Aorta (tissue), 5 donors: Measurements from ENCODE around the gene ZMIZ1. TPM values are rescaled to one million over a fixed set of nuclear protein-coding genes. Genes with fewer than 3 reads are reported as not detected.

Source experiments
- ATAC-seq: fragments of 200-7000 bp; cut with Tn5 transposase; one replicate; pipeline ENCODE4 v1.9.1; 2022; ENCODE audit warnings: moderate library complexity; ENCODE audit not compliant: low FRiP score
- DNase-seq, 2 donors: peaks; one replicate each; pipeline ENCODE4 v3.0.0-alpha.2; 2020
- H3K27ac ChIP-seq, 2 donors: one replicate each; pipeline ENCODE4 v1.5.1; 2013; ENCODE audit warnings: low read length in 2 of 2, mild to moderate bottlenecking in 2 of 2, moderate library complexity in 2 of 2, control low read depth in 1 of 2, inconsistent platforms in 1 of 2, low read depth in 1 of 2
- H3K27me3 ChIP-seq, 2 donors: one replicate each; pipeline ENCODE4 v1.6.1; 2013; ENCODE audit warnings: control low read depth in 1 of 2, low read length in 1 of 2, mild to moderate bottlenecking in 1 of 2, moderate library complexity in 1 of 2; ENCODE audit not compliant: insufficient read depth in 2 of 2, control insufficient read depth in 1 of 2
- H3K36me3 ChIP-seq, 2 donors: one replicate each; pipeline ENCODE4 v1.6.1; 2013; ENCODE audit warnings: control low read depth in 1 of 2, low read length in 1 of 2, mild to moderate bottlenecking in 1 of 2; ENCODE audit not compliant: insufficient read depth in 2 of 2, control insufficient read depth in 1 of 2
- H3K4me1 ChIP-seq, 2 donors: one replicate each; pipeline ENCODE4 v1.6.1; 2013; ENCODE audit warnings: low read length in 2 of 2, control low read depth in 1 of 2, mild to moderate bottlenecking in 1 of 2, moderate library complexity in 1 of 2; ENCODE audit not compliant: insufficient read depth in 2 of 2, control insufficient read depth in 1 of 2
- H3K4me3 ChIP-seq, 2 donors: one replicate each; pipeline ENCODE4 v1.5.1; 2013; ENCODE audit warnings: low read length in 2 of 2, control low read depth in 1 of 2, mild to moderate bottlenecking in 1 of 2
- H3K9me3 ChIP-seq: one replicate; pipeline ENCODE4 v1.6.1; 2013; ENCODE audit warnings: mild to moderate bottlenecking, low read length; ENCODE audit not compliant: control insufficient read depth
- WGBS, 2 donors: extraction: QIAGEN DNeasy Blood & Tissue Kit; methylation state at CpG; one replicate each; pipeline ENCODE4 v1.1.7; 2013; 5-methylcytosine and 5-hydroxymethylcytosine counted together
- intact Hi-C, 2 donors: fragments of 100-400 bp; cut with DNase I; formaldehyde crosslinking; loops; one replicate each; pipeline versions ENCODE4 v1.14.2 to v1.15.0; 2022
- polyA plus RNA-seq, 2 donors: library from polyadenylated mRNA; stranded (reverse); fragments of 200-250 nt; gene quantifications; one replicate each; pipeline ENCODE4 v1.2.3, GENCODE V29; 2013
- total RNA-seq, 2 donors: library from RNA; stranded (reverse); fragmentation: NEBNext Ultra II Directional; extraction: Animal tissue kit (Norgen Biotek cat#: 25700); gene quantifications; one replicate each; pipeline ENCODE4 v1.2.1, GENCODE V29; 2021
- donor health status: healthy with polysubstance abuse.
- donor health status: Bipolar disorder and iron deficiency.
- donor health status: DM: no; HTN: no; CAD: no.
- donor health status: DM: no; HTN: no; CAD: no.
- donor health status: DM: yes; HTN: yes; CAD: no.

The ZMIZ1 gene
- total and polyA plus RNA-seq, 4 donors: 7.8 to 84.1 (median 28.2) TPM

DNA sequence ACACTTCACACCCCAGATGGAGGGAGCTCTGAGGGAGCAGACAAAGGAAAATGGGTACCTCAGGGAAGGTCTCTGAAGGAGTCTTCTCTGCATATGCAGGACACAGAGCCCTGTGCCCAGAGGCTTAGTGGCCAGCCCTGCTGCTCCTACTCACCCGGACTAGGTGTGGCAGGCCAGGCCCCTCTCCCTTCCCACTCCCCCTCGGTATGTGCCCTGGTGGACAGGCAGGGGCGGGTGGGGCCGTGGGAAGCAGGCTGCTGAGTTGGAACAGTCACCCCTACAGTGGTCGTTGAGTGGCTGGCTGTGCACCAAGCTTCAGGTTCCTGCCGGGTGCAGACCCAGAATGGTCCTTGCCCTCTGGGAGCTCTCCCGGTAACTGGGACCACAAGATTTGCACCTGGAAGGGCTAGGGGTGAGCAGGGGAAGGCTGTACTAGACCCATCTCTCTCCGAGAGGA, 68.6 kb downstream of the ZMIZ1 start:
- Histone ChIP-seq H3K4me1 (no peaks in the 10 kb centered on the region), H3K9me3 (no peaks in the 10 kb centered on the region), H3K4me3 (no peak overlapping the region), H3K27me3 (no peaks in the 10 kb centered on the region), H3K36me3 (no peaks in the 10 kb centered on the region), H3K27ac (no peak overlapping the region)
- WGBS, 2 donors: 72 to 76% methylated on average over 8 of the region's 8 CpGs
- ATAC-seq: no peak
- intact Hi-C loops: no loop called here
- DNase-seq: no peak

GRCh38 chr10:79137826-79138225, 69.1 kb downstream of the ZMIZ1 start:
- ATAC-seq: no peak
- peak in 1 of 2 donors; percentile 68 for DNase-seq
- Histone ChIP-seq H3K4me3 (no peak overlapping the region), H3K27ac (no peak overlapping the region), H3K36me3 (peaks cover 0 to 2% of the 10 kb centered on the region in 2 donors), H3K9me3 (no peaks in the 10 kb centered on the region), H3K4me1 (no peaks in the 10 kb centered on the region), H3K27me3 (no peaks in the 10 kb centered on the region)
- intact Hi-C loops: no loop called here
- WGBS, 2 donors: 61 to 67% methylated on average over 10 to 13 of the region's 13 CpGs

- intact Hi-C loops: no loop called here
- WGBS, 2 donors: 92 to 95% methylated on average over 5 of the region's 5 CpGs
- H3K36me3 ChIP-seq: peaks cover 0 to 2% of the 10 kb centered on the region in 2 donors
- no peaks in the 10 kb centered on the region for H3K27me3 ChIP-seq
- no peaks in the 10 kb centered on the region for H3K9me3 ChIP-seq
- H3K4me3 ChIP-seq: no peak overlapping the region
- no peak for ATAC-seq
- H3K4me1 ChIP-seq: no peaks in the 10 kb centered on the region
- H3K27ac ChIP-seq: peak overlapping the region in 1 of 2 donors; percentile 23
- no peak for DNase-seq
These were observed 69.8 kb downstream of the ZMIZ1 start for GRCh38 chr10:79138449-79139123.

DNA sequence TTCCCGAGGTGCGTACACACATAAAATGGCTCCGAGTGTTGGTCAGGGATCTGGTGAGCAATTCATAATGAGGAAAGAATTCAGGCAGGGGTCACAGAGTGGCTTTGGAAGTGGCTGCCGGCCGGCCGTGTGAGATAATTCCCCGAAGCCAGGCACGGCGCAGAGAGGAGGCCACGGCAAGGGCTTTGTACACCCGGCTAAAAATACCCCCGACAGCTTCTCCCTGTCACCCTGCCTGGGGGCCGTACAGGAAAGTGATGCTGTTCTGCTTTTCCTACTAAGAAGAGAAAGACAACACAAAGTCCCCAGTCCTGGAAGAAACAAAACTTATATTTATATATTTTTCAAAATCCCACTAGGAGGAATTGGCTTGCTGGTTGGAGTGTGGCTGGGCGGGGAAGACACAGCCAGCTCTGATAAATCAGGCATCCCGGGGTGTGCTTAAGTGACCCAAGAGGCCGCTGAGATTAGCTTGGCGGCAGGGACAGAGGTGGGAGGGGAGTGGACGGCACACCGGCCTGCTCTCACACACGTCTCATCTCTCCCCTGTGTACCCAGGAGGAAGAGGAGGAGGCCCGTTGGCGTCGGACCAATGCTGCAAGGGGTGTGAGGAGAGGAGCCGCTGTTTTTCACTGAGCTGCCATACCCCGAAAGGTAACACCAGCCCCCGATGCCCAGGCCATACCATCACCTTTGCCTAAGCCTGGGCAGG, 70.5 kb downstream of the ZMIZ1 start:
- Histone ChIP-seq H3K27ac (peak overlapping the region in 1 of 2 donors; percentile 19), H3K27me3 (no peaks in the 10 kb centered on the region), H3K4me1 (no peaks in the 10 kb centered on the region), H3K4me3 (no peak overlapping the region), H3K36me3 (peaks cover 0 to 2% of the 10 kb centered on the region in 2 donors), H3K9me3 (no peaks in the 10 kb centered on the region)
- ATAC-seq (peak; percentile 75), DNase-seq (peak; percentile 78 to 89)
- WGBS, 2 donors: 60 to 68% methylated on average over 26 of the region's 26 CpGs
- intact Hi-C loops: no loop called here

DNA sequence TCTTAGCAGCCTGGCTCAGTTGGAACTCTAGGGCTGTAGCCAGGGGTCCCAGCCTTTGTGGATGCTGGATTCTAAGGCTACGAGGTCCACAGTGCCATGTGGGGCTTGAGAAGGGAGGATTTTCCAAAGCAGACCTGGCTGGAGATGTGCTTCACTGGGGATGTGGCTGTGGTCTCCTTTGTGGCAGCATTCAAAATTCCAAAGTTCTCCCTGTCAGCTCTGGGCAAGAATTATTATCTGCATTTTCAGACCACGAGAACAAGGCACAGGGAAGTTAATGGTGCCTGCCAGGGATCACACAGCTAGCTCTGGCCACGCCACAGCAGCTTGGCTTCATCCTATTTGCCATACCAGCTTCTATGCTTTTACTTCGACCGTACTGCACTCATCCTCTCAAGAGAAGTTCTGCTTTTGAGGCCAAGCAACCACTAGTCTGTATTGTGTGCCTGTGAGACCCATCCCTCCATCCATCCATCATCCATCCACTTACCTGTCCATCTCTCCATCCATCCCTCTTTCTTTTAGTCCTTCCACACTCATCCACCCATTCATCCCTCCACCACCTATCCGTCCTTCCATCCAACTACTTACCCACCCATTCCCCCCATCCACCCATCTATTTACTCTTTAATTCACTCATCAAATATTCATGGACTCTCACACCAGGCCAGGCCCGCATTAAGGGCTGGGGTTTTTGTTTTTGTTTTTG, 71.5 kb downstream of the ZMIZ1 start:
- intact Hi-C loops: no loop called here

DNA sequence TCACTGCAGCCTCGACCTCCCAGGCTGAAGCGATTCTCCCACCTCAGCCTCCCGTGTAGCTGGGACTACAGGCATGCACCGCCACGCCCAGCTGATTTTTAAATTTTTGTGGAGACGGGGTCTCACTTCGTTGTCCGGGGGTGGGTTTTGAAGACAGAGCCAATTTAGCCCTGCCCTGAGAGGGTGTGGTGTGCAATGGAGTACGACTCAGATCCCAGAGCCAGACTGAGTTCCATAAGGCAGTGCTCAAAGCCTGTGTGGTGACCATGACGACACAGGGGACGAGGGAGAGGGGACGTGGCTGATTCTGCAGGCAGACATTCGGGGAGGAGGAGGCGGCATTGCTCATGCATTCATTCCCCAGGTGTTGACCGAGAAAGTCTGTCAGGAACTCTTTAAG, 72.1 kb downstream of the ZMIZ1 start:
- DNase-seq (no peak), ATAC-seq (no peak)
- no peaks in the 10 kb centered on the region for H3K4me1 ChIP-seq
- no peak overlapping the region for H3K4me3 ChIP-seq
- 93 to 94% methylated on average over 15 of the region's 15 CpGs for WGBS, 2 donors
- peaks cover 0 to 2% of the 10 kb centered on the region in 2 donors for H3K36me3 ChIP-seq
- no peaks in the 10 kb centered on the region for H3K9me3 ChIP-seq
- H3K27ac ChIP-seq: no peak overlapping the region
- no peaks in the 10 kb centered on the region for H3K27me3 ChIP-seq
- intact Hi-C loops: no loop called here

More for the DNA sequence above, 71.5 kb downstream of the ZMIZ1 start:
- Histone ChIP-seq H3K4me1 (no peaks in the 10 kb centered on the region), H3K27ac (no peak overlapping the region), H3K9me3 (no peaks in the 10 kb centered on the region), H3K4me3 (no peak overlapping the region), H3K27me3 (no peaks in the 10 kb centered on the region), H3K36me3 (peaks cover 0 to 2% of the 10 kb centered on the region in 2 donors)
- 83 to 89% methylated on average over 7 of the region's 7 CpGs for WGBS, 2 donors
- ATAC-seq: no peak
- DNase-seq: no peak

GRCh38 chr10:79142064-79142491, 73.3 kb downstream of the ZMIZ1 start:
- Histone ChIP-seq H3K9me3 (no peaks in the 10 kb centered on the region), H3K4me3 (no peak overlapping the region), H3K36me3 (peaks cover 0 to 2% of the 10 kb centered on the region in 2 donors), H3K27ac (no peak overlapping the region), H3K27me3 (no peaks in the 10 kb centered on the region), H3K4me1 (no peaks in the 10 kb centered on the region)
- ATAC-seq (no peak), DNase-seq (peak in 1 of 2 donors; percentile 59)
- 88% methylated on average over 10 of the region's 10 CpGs for WGBS, 2 donors
- intact Hi-C loops: no loop called here

GRCh38 chr10:79142522-79143309, 74.0 kb downstream of the ZMIZ1 start:
- intact Hi-C loops: no loop called here

More at GRCh38 chr10:79142522-79143309, 74.0 kb downstream of the ZMIZ1 start:
- no peaks in the 10 kb centered on the region for H3K4me1 ChIP-seq
- H3K36me3 ChIP-seq: peaks cover 0 to 2% of the 10 kb centered on the region in 2 donors
- WGBS, 2 donors: 89 to 90% methylated on average over 12 to 13 of the region's 13 CpGs
- no peaks in the 10 kb centered on the region for H3K9me3 ChIP-seq
- H3K4me3 ChIP-seq: no peak overlapping the region
- no peak overlapping the region for H3K27ac ChIP-seq
- H3K27me3 ChIP-seq: no peaks in the 10 kb centered on the region
- DNase-seq (no peak), ATAC-seq (no peak)
